ENCODE data around the gene RAP2A.

RAP2A gene

DNA sequence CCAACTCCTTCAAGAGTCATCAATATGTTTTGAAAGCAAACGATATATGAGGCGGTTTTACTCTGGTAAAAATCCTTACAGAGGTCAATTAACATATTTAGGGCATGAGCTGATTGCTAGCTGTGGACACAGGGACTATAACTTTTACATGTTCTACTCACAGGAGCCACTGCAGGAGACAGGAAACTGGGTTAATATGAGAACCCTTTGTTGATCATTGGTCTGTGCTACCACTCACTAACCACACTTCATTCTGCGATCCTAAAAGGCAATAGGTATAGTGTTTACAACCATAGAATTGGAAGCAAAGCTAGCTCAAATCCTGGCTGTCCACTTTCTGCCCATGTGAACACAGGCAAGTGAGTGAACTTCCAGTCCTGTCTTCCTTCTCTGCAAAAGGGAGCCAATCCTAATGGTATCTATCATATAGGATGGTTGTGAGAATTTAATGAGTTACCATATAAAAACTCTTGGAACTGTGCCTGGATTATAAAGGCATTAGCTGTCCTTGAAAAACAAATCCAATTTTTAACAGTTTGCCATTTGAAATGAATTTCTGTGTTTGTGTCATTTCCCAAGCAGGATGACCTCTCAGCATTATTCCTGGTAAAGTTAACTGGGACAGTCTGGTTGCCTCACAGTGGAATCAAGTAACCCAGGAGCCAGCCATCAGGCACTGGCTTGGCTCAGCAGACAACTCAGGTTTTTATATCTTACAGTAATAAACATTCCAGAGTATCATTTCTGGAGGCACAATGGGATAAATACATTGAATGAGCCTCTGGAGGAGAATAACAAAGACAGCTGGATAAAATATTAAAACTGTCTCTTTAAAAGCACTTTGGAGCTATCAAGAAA, 29.8 kb upstream of the RAP2A start:
- peaks cover 16% of the 10 kb centered on the region for H3K27me3 Mint-ChIP-seq (ENCODE audit: low read depth)
- H3K4me3 Mint-ChIP-seq = no peak overlapping the region
- no peaks in the 10 kb centered on the region for H3K9me3 Mint-ChIP-seq
- H3K4me1 Mint-ChIP-seq (ENCODE audit: low read depth) = no peaks in the 10 kb centered on the region
- no peaks in the 10 kb centered on the region for H3K36me3 Mint-ChIP-seq (ENCODE audit: low read depth)
- DNase-seq (ENCODE audit: low spot score) = no peak
- H3K27ac Mint-ChIP-seq = no peak overlapping the region

GRCh38 chr13:97407540-97407939, 26.4 kb upstream of the RAP2A start:
- Mint-ChIP-seq H3K36me3 (ENCODE audit: low read depth) (no peaks in the 10 kb centered on the region), H3K4me1 (ENCODE audit: low read depth) (no peaks in the 10 kb centered on the region), H3K9me3 (no peaks in the 10 kb centered on the region), H3K27me3 (ENCODE audit: low read depth) (peaks cover 16% of the 10 kb centered on the region), H3K4me3 (no peak overlapping the region), H3K27ac (no peak overlapping the region)
- no peak for DNase-seq (ENCODE audit: low spot score)

DNA sequence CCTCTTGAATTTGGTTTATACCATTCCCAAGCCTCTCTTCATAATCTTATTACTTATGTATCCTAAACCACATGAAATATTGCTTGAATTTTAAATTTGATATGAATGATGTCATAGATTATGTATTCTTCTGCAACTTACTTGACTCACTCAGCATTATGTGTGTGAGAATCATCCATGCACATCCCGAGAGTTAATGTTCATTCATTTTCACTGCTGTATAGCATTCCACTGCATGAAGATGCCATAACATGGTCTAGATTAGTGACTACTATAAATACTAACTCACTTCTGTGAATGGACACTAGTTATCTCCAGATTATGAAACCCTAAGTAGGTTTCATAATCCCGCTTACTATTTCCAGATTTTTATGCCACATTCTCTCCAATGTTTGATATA, 25.0 kb upstream of the RAP2A start:
- DNase-seq (ENCODE audit: low spot score) = no peak
- H3K27me3 Mint-ChIP-seq (ENCODE audit: low read depth) = peaks cover 18% of the 10 kb centered on the region
- H3K36me3 Mint-ChIP-seq (ENCODE audit: low read depth) = no peaks in the 10 kb centered on the region
- no peak overlapping the region for H3K27ac Mint-ChIP-seq
- no peak overlapping the region for H3K4me3 Mint-ChIP-seq
- no peaks in the 10 kb centered on the region for H3K9me3 Mint-ChIP-seq
- H3K4me1 Mint-ChIP-seq (ENCODE audit: low read depth) = no peaks in the 10 kb centered on the region

GRCh38 chr13:97411984-97412383, 22.0 kb upstream of the RAP2A start:
- Mint-ChIP-seq H3K4me3 (no peak overlapping the region), H3K27me3 (ENCODE audit: low read depth) (peaks cover 15% of the 10 kb centered on the region), H3K9me3 (no peaks in the 10 kb centered on the region), H3K27ac (no peak overlapping the region), H3K4me1 (ENCODE audit: low read depth) (no peaks in the 10 kb centered on the region), H3K36me3 (ENCODE audit: low read depth) (no peaks in the 10 kb centered on the region)
- no peak for DNase-seq (ENCODE audit: low spot score)

DNA sequence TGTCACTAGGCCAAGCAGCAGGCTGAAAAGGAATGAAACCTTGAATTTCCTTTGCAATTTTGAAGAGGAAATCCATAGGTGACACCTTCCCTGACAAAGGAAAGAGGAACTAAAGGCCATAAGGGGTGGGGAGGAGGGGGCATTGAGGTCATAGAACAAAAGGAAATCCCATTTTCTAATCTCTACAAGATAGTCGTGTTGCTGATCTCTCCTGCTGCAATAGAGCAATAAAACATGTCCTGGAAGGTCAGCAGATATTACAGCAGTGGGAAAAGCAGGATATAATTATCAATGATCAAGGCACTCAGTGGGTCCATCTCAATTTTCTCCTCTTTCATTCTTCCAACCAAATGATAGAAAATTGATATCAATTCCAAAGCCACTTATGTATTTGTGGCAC, 20.3 kb upstream of the RAP2A start:
- Mint-ChIP-seq H3K9me3 (no peaks in the 10 kb centered on the region), H3K4me1 (ENCODE audit: low read depth) (no peaks in the 10 kb centered on the region), H3K36me3 (ENCODE audit: low read depth) (no peaks in the 10 kb centered on the region), H3K4me3 (no peak overlapping the region), H3K27ac (no peak overlapping the region), H3K27me3 (ENCODE audit: low read depth) (peaks cover 15% of the 10 kb centered on the region)
- no peak for DNase-seq (ENCODE audit: low spot score)

- H3K27ac Mint-ChIP-seq = no peak overlapping the region
- no peak overlapping the region for H3K4me3 Mint-ChIP-seq
- no peak for DNase-seq (ENCODE audit: low spot score)
- no peaks in the 10 kb centered on the region for H3K36me3 Mint-ChIP-seq (ENCODE audit: low read depth)
- no peaks in the 10 kb centered on the region for H3K4me1 Mint-ChIP-seq (ENCODE audit: low read depth)
- no peaks in the 10 kb centered on the region for H3K9me3 Mint-ChIP-seq
- peaks cover 9% of the 10 kb centered on the region for H3K27me3 Mint-ChIP-seq (ENCODE audit: low read depth)
These were observed 19.6 kb upstream of the RAP2A start for GRCh38 chr13:97414392-97414791.

DNA sequence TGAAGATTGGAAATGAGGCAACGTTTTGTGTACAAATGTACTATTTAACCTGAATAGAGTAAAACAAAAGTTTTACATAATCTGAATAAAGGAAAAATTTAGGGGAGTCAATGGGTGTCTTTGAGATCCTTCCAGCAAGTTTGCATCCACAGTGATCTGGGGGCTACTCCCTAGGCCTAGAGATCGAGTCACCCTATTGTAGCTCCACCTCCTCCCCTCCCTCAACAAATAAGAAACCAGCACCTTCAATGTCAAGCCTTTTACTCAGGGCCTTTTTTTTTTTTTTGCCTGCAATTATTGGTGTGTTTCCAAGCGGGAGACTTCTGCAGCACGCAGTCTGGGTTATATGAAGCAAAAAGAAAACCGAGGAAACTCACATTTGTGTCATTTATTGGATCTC, 16.3 kb upstream of the RAP2A start:
- no peaks in the 10 kb centered on the region for H3K36me3 Mint-ChIP-seq (ENCODE audit: low read depth)
- H3K27ac Mint-ChIP-seq = no peak overlapping the region
- H3K4me3 Mint-ChIP-seq = no peak overlapping the region

GRCh38 chr13:97422118-97423054, 11.6 kb upstream of the RAP2A start:
- Mint-ChIP-seq H3K9me3 (no peaks in the 10 kb centered on the region), H3K36me3 (ENCODE audit: low read depth) (no peaks in the 10 kb centered on the region), H3K27ac (no peak overlapping the region), H3K27me3 (ENCODE audit: low read depth) (peaks cover 36% of the 10 kb centered on the region), H3K4me3 (no peak overlapping the region), H3K4me1 (ENCODE audit: low read depth) (no peaks in the 10 kb centered on the region)
- no peak for DNase-seq (ENCODE audit: low spot score)

More for the DNA sequence above, 16.3 kb upstream of the RAP2A start:
- DNase-seq (ENCODE audit: low spot score) = no peak
- H3K9me3 Mint-ChIP-seq = no peaks in the 10 kb centered on the region
- H3K4me1 Mint-ChIP-seq (ENCODE audit: low read depth) = no peaks in the 10 kb centered on the region
- H3K27me3 Mint-ChIP-seq (ENCODE audit: low read depth) = peaks cover 11% of the 10 kb centered on the region

GRCh38 chr13:97423300-97424045, 10.5 kb upstream of the RAP2A start:
- Mint-ChIP-seq H3K9me3 (no peaks in the 10 kb centered on the region), H3K27me3 (ENCODE audit: low read depth) (peaks cover 40% of the 10 kb centered on the region), H3K27ac (no peak overlapping the region), H3K4me3 (no peak overlapping the region), H3K4me1 (ENCODE audit: low read depth) (no peaks in the 10 kb centered on the region), H3K36me3 (ENCODE audit: low read depth) (no peaks in the 10 kb centered on the region)
- DNase-seq (ENCODE audit: low spot score) = no peak

- H3K4me1 Mint-ChIP-seq (ENCODE audit: low read depth) = peaks cover 2% of the 10 kb centered on the region
- no peak overlapping the region for H3K4me3 Mint-ChIP-seq
- H3K27ac Mint-ChIP-seq = no peak overlapping the region
- no peaks in the 10 kb centered on the region for H3K36me3 Mint-ChIP-seq (ENCODE audit: low read depth)
- DNase-seq (ENCODE audit: low spot score) = no peak
- peaks cover 50% of the 10 kb centered on the region for H3K27me3 Mint-ChIP-seq (ENCODE audit: low read depth)
- H3K9me3 Mint-ChIP-seq = no peaks in the 10 kb centered on the region
These were observed 8.4 kb upstream of the RAP2A start for GRCh38 chr13:97425590-97425989.

GRCh38 chr13:97426695-97427094, 7.3 kb upstream of the RAP2A start:
- no peak for DNase-seq (ENCODE audit: low spot score)
- Mint-ChIP-seq H3K9me3 (no peaks in the 10 kb centered on the region), H3K36me3 (ENCODE audit: low read depth) (no peaks in the 10 kb centered on the region), H3K4me1 (ENCODE audit: low read depth) (peaks cover 10% of the 10 kb centered on the region), H3K4me3 (no peak overlapping the region), H3K27ac (no peak overlapping the region), H3K27me3 (ENCODE audit: low read depth) (peaks cover 47% of the 10 kb centered on the region)

GRCh38 chr13:97429681-97430081, 4.3 kb upstream of the RAP2A start:
- no peaks in the 10 kb centered on the region for H3K9me3 Mint-ChIP-seq
- no peak overlapping the region for H3K27ac Mint-ChIP-seq
- H3K27me3 Mint-ChIP-seq (ENCODE audit: low read depth) = peaks cover 38% of the 10 kb centered on the region
- no peaks in the 10 kb centered on the region for H3K36me3 Mint-ChIP-seq (ENCODE audit: low read depth)
- no peak for DNase-seq (ENCODE audit: low spot score)
- peaks cover 14% of the 10 kb centered on the region for H3K4me1 Mint-ChIP-seq (ENCODE audit: low read depth)
- H3K4me3 Mint-ChIP-seq = no peak overlapping the region

- no peak overlapping the region for H3K27ac Mint-ChIP-seq
- H3K9me3 Mint-ChIP-seq = no peaks in the 10 kb centered on the region
- H3K4me3 Mint-ChIP-seq = no peak overlapping the region
- H3K4me1 Mint-ChIP-seq (ENCODE audit: low read depth) = peaks cover 16% of the 10 kb centered on the region
- H3K27me3 Mint-ChIP-seq (ENCODE audit: low read depth) = peaks cover 34% of the 10 kb centered on the region
- DNase-seq (ENCODE audit: low spot score) = no peak
- H3K36me3 Mint-ChIP-seq (ENCODE audit: low read depth) = no peaks in the 10 kb centered on the region
These were observed 3.7 kb upstream of the RAP2A start for GRCh38 chr13:97430296-97430695.

All from T-helper 2 cell treated with Interferon-gamma antibody and Interleukin-4, amounts not matched to agents 5 μg/mL and 100 μg/mL, for 36 hours (primary cell).